ENCODE measurements around the gene RBM28.

Gene RBM28

DNA sequence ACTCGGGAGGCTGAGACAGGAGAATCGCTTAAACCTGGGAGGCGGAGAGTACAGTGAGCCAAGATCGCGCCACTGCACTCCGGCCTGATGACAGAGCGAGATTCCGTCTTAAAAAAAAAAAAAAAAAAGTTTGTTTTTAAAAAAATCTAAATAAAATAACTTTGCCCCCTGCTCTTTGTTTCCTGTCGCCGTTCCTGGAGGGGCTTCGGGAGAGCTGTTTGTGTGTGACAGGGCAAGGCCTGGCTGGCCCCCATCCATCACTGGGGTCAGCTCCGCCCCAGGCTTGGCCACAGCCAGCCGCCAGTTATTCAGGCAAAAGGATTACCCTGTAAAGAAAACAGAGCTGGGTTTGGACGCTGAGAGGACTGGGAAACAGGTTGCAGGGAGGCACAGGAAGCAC is 86.2 kb downstream of the RBM28 start:
- no peak for DNase-seq

DNA sequence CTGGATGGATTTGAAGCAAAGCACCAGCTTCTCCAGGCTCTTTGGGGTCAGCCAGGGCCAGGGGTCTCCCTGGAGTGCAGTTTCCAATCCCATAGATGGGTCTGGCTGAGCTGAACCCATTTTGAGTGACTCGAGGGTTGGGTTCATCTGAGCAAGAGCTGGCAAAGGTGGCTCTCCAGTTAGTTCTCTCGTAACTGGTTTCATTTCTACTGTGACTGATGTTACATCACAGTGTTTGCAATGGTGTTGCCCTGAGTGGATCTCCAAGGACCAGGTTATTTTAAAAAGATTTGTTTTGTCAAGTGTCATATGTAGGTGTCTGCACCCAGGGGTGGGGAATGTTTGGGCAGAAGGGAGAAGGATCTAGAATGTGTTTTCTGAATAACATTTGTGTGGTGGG is 88.4 kb downstream of the RBM28 start:
- no peak for DNase-seq

DNA sequence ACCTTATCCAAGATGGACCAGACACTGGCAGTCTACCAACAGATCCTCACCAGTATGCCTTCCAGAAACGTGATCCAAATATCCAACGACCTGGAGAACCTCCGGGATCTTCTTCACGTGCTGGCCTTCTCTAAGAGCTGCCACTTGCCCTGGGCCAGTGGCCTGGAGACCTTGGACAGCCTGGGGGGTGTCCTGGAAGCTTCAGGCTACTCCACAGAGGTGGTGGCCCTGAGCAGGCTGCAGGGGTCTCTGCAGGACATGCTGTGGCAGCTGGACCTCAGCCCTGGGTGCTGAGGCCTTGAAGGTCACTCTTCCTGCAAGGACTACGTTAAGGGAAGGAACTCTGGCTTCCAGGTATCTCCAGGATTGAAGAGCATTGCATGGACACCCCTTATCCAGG is 89.2 kb downstream of the RBM28 start:
- DNase-seq: no peak

DNA sequence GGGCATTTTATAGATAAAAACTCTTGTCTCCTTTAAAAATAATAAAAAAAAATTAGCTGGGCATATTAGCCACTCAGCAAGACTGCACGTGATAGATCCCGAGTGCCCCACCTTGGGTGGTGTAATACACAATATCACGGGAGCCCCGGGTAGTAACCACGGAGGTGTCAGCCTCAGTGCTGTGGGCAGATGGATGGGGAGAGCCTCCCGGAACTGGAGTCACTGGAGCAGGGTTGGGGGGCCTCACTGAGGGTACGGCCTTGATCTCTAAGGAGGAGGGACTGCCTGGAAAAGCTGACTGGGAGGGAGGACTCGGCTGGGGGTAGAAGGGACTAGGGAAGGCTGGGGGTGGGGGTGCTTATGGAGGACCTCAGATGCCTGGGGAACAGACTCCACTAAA is 90.0 kb downstream of the RBM28 start:
- DNase-seq: no peak

DNA sequence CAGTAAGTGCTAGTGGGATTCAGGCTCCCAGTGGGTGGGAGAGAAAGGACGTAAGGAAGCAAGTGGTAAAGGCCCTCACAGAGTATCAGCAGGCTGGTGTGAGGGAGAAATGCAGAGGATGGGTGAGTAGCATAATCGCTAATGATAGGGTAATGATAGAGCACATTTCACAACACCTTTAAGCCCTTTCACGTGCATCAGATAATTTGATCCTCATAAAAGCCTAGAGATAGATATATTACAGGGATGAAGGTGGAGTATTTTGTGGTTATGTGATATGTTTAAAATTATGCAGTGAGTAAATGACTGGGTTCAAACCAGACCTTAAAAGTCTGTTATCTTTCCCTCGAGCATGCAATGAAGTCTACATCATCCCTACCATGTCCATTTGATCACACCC is 92.4 kb downstream of the RBM28 start:
- no peak for DNase-seq
